GM12892 (cell line): Measurements from ENCODE around the gene HSPA9.

Experiments used
- POLR2A ChIP-seq: IDR thresholded peaks from 2 replicates; pipeline ENCODE4 v1.6.1; 2011; ENCODE audit warnings: low read depth, low read length, control low read depth
- POLR2AphosphoS5 ChIP-seq: IDR thresholded peaks from 2 replicates; pipeline ENCODE4 v1.6.1; 2011; ENCODE audit warnings: low read depth, low read length, control low read depth
- TAF1 ChIP-seq: IDR thresholded peaks from 2 replicates; pipeline ENCODE4 v1.6.1; 2011; ENCODE audit warnings: low read depth, mild to moderate bottlenecking, control low read depth, low read length, borderline replicate concordance

DNA sequence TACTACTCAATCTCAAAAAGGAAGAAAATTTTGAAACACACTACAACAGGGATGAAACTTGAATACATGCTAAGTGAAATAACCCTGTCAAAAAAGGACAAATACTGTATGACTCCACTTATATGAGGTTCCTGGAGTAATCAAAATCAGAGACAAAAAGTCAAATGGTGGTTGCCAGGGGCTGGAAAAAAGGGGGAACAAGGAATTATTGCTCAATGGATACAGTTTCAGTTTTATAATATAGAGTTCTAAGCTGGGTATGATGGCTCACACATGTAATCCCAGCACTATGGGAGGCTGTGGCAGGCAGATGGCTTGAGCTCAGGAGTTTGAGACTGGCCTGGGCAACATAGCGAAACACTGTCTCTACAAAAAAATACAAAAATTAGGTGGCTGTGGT, 61.2 kb downstream of the HSPA9 start:
- TF ChIP-seq POLR2A (no peak), POLR2AphosphoS5 (no peak), TAF1 (no peak)
